MM.1S (cell line): ENCODE measurements around the gene SIRPA.

ENCODE experiments used
- DNase-seq: peaks from one replicate; pipeline ENCODE4 v3.0.0-alpha.2; 2015
- H2AFZ ChIP-seq: fragments of 300-600 bp; sonication (generic); 2 replicates; pipeline ENCODE4 v1.6.0; 2016; ENCODE audit warnings: antibody characterized with exemption, low read length
- H3F3A ChIP-seq: fragments of 300-600 bp; sonication (generic); 2 replicates; pipeline ENCODE4 v1.6.1; 2016; ENCODE audit warnings: mild to moderate bottlenecking, antibody characterized with exemption, low read length, moderate library complexity, mixed read lengths; ENCODE audit not compliant: insufficient read depth
- H3K27ac ChIP-seq: fragments of 300-600 bp; sonication (generic); 2 replicates; pipeline ENCODE4 v1.5.1; 2016; ENCODE audit warnings: mild to moderate bottlenecking, low read length
- H3K27me3 ChIP-seq: fragments of 300-600 bp; sonication (generic); replicated peaks from 2 replicates; pipeline ENCODE4 v1.6.0; 2016; ENCODE audit warnings: low read length; ENCODE audit not compliant: insufficient read depth
- H3K36me3 ChIP-seq: fragments of 300-600 bp; sonication (generic); replicated peaks from 2 replicates; pipeline ENCODE4 v1.6.1; 2016; ENCODE audit warnings: mild to moderate bottlenecking, low read length, mixed read lengths; ENCODE audit not compliant: insufficient read depth
- H3K4me1 ChIP-seq: fragments of 300-600 bp; sonication (generic); 2 replicates; pipeline ENCODE4 v1.6.1; 2016; ENCODE audit warnings: low read length, mixed read lengths
- H3K4me2 ChIP-seq: fragments of 300-600 bp; sonication (generic); 2 replicates; pipeline ENCODE4 v1.6.0; 2016; ENCODE audit warnings: low read depth, low read length
- H3K4me3 ChIP-seq: fragments of 300-600 bp; sonication (generic); 2 replicates; pipeline ENCODE4 v1.5.1; 2016; ENCODE audit warnings: low read length, mixed read lengths
- H3K79me2 ChIP-seq: fragments of 300-600 bp; sonication (generic); 2 replicates; pipeline ENCODE4 v1.6.1; 2016; ENCODE audit warnings: mixed run types, low read length, mixed read lengths
- H3K9ac ChIP-seq: fragments of 300-600 bp; sonication (generic); 2 replicates; pipeline ENCODE4 v1.6.1; 2016; ENCODE audit warnings: low read length, mixed read lengths
- H3K9me2 ChIP-seq: fragments of 300-600 bp; sonication (generic); replicated peaks from 2 replicates; pipeline ENCODE4 v1.6.1; 2016; ENCODE audit warnings: mild to moderate bottlenecking, low read length, mixed read lengths; ENCODE audit not compliant: insufficient read depth
- H3K9me3 ChIP-seq: fragments of 300-600 bp; sonication (generic); replicated peaks from 2 replicates; pipeline ENCODE4 v1.6.1; 2016; ENCODE audit warnings: mild to moderate bottlenecking, low read length, mixed read lengths; ENCODE audit not compliant: insufficient read depth
- H4K20me1 ChIP-seq: fragments of 300-600 bp; sonication (generic); 2 replicates; pipeline ENCODE4 v1.6.1; 2016; ENCODE audit warnings: mild to moderate bottlenecking, low read length, moderate library complexity, mixed read lengths; ENCODE audit not compliant: insufficient read depth
- CTCF ChIP-seq: fragments of 300-600 bp; sonication (generic); IDR thresholded peaks from 2 replicates; pipeline ENCODE4 v1.5.1; 2016; ENCODE audit warnings: antibody characterized with exemption, low read length, mixed read lengths
- EZH2 ChIP-seq: fragments of 300-600 bp; sonication (generic); optimal IDR thresholded peaks from 2 replicates; pipeline ENCODE3; 2017; ENCODE audit warnings: low read depth, mild to moderate bottlenecking, antibody characterized with exemption, low read length, mixed read lengths
- EZH2phosphoT487 ChIP-seq: fragments of 300-600 bp; sonication (generic); IDR thresholded peaks from 2 replicates; pipeline ENCODE4 v1.6.1; 2018; ENCODE audit warnings: antibody characterized with exemption, low read length

SIRPA gene

GRCh38 chr20:1851396-1851795 lies 43.8 kb upstream of the SIRPA start:
- no peak for DNase-seq
- TF ChIP-seq EZH2phosphoT487 (no peak), EZH2 (no peak), CTCF (no peak)
- H3K9ac ChIP-seq = no peak overlapping the region
- H3K27ac ChIP-seq = peak overlapping the region; percentile 53; the same call in 1 of the 2 replicates
- no peak overlapping the region for H2AFZ ChIP-seq
- no peaks in the 10 kb centered on the region for H3K36me3 ChIP-seq
- H3K9me3 ChIP-seq = no peaks in the 10 kb centered on the region
- no peaks in the 10 kb centered on the region for H3K79me2 ChIP-seq
- H3K4me2 ChIP-seq = no peak overlapping the region
- H3F3A ChIP-seq = peaks cover 9% of the 10 kb centered on the region; the same call in 1 of the 2 replicates
- H4K20me1 ChIP-seq = no peaks in the 10 kb centered on the region
- H3K4me1 ChIP-seq = peaks cover 18% of the 10 kb centered on the region
- no peak overlapping the region for H3K4me3 ChIP-seq
- no peaks in the 10 kb centered on the region for H3K9me2 ChIP-seq
- no peaks in the 10 kb centered on the region for H3K27me3 ChIP-seq

DNA sequence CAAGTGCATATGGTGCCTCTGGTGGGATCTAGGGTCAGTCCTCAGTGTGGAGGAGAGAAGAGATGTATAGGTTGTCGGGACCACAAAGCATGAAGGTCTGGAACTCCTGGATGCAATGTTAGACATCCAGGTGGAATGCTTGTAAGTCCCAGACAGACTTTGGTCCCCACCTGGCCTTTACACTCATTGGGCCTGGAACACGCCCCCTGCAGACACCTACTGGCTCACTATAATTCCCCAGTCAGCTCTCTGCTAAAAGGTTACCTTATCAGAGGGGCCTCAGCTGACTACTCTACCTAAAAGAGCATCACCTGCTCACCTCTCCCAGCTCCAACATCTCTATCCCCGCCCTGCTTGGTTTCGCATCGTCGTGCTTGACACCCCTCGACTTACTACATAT lies 41.7 kb upstream of the SIRPA start:
- DNase-seq = no peak
- no peaks in the 10 kb centered on the region for H3K9me2 ChIP-seq
- H3K27ac ChIP-seq = no peak overlapping the region
- peaks cover 9% of the 10 kb centered on the region; the same call in 1 of the 2 replicates for H3F3A ChIP-seq
- H3K36me3 ChIP-seq = no peaks in the 10 kb centered on the region
- H3K4me1 ChIP-seq = peaks cover 18% of the 10 kb centered on the region
- no peak overlapping the region for H2AFZ ChIP-seq
- no peak overlapping the region for H3K4me3 ChIP-seq
- TF ChIP-seq CTCF (no peak), EZH2 (no peak), EZH2phosphoT487 (no peak)
- H3K27me3 ChIP-seq = no peaks in the 10 kb centered on the region
- H3K4me2 ChIP-seq = no peak overlapping the region
- H3K79me2 ChIP-seq = no peaks in the 10 kb centered on the region
- H3K9me3 ChIP-seq = no peaks in the 10 kb centered on the region
- H4K20me1 ChIP-seq = no peaks in the 10 kb centered on the region
- no peak overlapping the region for H3K9ac ChIP-seq

- no peaks in the 10 kb centered on the region for H3K9me3 ChIP-seq
- no peaks in the 10 kb centered on the region for H3K27me3 ChIP-seq
- DNase-seq = no peak
- H3K9ac ChIP-seq = no peak overlapping the region
- H3K79me2 ChIP-seq = no peaks in the 10 kb centered on the region
- H3K4me1 ChIP-seq = peaks cover 18% of the 10 kb centered on the region
- H3K9me2 ChIP-seq = no peaks in the 10 kb centered on the region
- no peak for TF ChIP-seq EZH2phosphoT487
- TF ChIP-seq CTCF = no peak
- no peak for TF ChIP-seq EZH2
- no peak overlapping the region for H3K4me3 ChIP-seq
- no peaks in the 10 kb centered on the region for H3K36me3 ChIP-seq
- no peak overlapping the region for H3K27ac ChIP-seq
- H2AFZ ChIP-seq = no peak overlapping the region
- H4K20me1 ChIP-seq = no peaks in the 10 kb centered on the region
- H3K4me2 ChIP-seq = no peak overlapping the region
- peaks cover 9% of the 10 kb centered on the region; the same call in 1 of the 2 replicates for H3F3A ChIP-seq
Observed at GRCh38 chr20:1854246-1854645, 41.0 kb upstream of the SIRPA start.
